GM12873 (cell line): ENCODE data around the gene PEAK1.

Experiments
- CTCF ChIP-seq: IDR thresholded peaks from 2 replicates; pipeline ENCODE4 v1.5.1; 2012; ENCODE audit warnings: low read depth, mild to moderate bottlenecking, moderate library complexity, low read length, control low read depth; ENCODE audit not compliant: insufficient read depth; ENCODE audit errors: missing control alignments

PEAK1 gene

GRCh38 chr15:77370580-77370979, 49.3 kb downstream of the PEAK1 start:
- no peak for TF ChIP-seq CTCF

- no peak for TF ChIP-seq CTCF
These were observed 50.7 kb downstream of the PEAK1 start for GRCh38 chr15:77369168-77369567.

- TF ChIP-seq CTCF, result no peak
These were observed 52.3 kb downstream of the PEAK1 start for GRCh38 chr15:77367631-77368030.

- no peak for TF ChIP-seq CTCF
These were observed 58.4 kb downstream of the PEAK1 start for GRCh38 chr15:77361456-77361855.

GRCh38 chr15:77358545-77359240, 61.2 kb downstream of the PEAK1 start:
- TF ChIP-seq CTCF, result no peak

- TF ChIP-seq CTCF, result no peak
These were observed 63.6 kb downstream of the PEAK1 start for GRCh38 chr15:77356305-77356704.

- no peak for TF ChIP-seq CTCF
These were observed 64.6 kb downstream of the PEAK1 start for GRCh38 chr15:77355321-77355720.
